Measurements from ENCODE around the gene TMEM138.

DNA sequence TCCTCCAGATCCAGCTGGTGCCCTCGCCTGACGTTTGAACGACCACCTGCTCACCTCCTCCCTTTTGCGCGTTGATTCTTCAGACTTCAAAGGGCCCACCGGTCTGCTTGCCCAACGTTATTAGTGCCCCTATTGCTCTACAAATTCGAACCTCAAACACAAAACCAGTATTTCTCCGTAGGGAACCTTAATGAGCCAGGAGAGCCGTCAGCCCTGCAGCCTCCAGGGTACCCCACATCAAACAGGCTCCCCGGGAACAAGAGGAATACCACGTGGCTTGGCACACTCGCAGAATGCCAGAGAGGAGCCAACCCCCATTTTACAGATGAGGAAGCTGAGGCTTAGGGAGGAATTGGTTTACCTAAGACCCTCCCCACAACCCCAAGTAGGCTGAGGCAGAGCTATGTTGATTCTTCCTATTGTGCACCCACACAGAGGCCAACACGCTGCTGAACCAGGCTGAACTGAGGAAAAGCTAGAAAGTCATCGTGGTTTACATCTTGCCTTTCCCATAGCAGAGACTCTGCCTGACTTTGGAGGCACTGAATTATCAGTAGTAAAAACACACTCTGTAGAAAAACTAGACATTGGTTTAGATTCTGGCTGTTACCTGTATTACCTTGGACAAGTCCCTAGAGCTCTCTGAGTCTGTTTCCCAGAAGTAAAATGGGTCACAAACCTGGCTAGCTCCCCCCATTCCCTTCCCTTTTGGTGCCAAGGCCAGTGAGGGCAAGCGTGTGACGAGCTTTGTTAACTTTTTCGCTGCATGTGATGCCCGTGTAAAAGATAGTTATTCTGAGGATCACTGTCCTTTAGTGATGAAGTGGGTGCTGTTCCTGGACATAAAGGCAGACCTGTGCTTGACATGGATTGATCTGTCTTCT is 28.4 kb upstream of the TMEM138 start:
- TF ChIP-seq, protein P1, sequence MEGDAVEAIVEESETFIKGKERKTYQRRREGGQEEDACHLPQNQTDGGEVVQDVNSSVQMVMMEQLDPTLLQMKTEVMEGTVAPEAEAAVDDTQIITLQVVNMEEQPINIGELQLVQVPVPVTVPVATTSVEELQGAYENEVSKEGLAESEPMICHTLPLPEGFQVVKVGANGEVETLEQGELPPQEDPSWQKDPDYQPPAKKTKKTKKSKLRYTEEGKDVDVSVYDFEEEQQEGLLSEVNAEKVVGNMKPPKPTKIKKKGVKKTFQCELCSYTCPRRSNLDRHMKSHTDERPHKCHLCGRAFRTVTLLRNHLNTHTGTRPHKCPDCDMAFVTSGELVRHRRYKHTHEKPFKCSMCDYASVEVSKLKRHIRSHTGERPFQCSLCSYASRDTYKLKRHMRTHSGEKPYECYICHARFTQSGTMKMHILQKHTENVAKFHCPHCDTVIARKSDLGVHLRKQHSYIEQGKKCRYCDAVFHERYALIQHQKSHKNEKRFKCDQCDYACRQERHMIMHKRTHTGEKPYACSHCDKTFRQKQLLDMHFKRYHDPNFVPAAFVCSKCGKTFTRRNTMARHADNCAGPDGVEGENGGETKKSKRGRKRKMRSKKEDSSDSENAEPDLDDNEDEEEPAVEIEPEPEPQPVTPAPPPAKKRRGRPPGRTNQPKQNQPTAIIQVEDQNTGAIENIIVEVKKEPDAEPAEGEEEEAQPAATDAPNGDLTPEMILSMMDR (IDR thresholded peaks at IDR 0.05) = no peak
- TF ChIP-seq EZH2phosphoT487 (IDR thresholded peaks at IDR 0.05) = no peak
